Activated CD4-positive, alpha-beta T cell treated with anti-CD3 and anti-CD28 coated beads, Interleukin-2, amount 10 ng/mL, durations not matched to agents 7 days and 5 days (primary cell): Measurements from ENCODE around the gene CCL7. TPM values are rescaled to one million over a fixed set of nuclear protein-coding genes. Genes with fewer than 3 reads are reported as not detected.

ENCODE experiments used
- CTCF ChIA-PET: fragments of 350-600 bp; sonication (Branson Sonifier 250); formaldehyde crosslinking; loops from one replicate; lab custom pipeline; 2021; ENCODE audit warnings: antibody characterized with exemption; lab: Charles Lee
- POLR2A ChIA-PET: fragments of 350-600 bp; sonication (Branson Sonifier 250); formaldehyde crosslinking; loops from one replicate; lab custom pipeline; 2021; ENCODE audit warnings: antibody characterized with exemption; lab: Charles Lee
- DNase-seq: peaks from one replicate; pipeline ENCODE4 v3.0.0-alpha.2; 2020
- H3K27ac Mint-ChIP-seq: one replicate; pipeline ENCODE4 v1.8.0; 2021; ENCODE audit warnings: mild to moderate bottlenecking, moderate library complexity, mixed read lengths
- H3K27me3 Mint-ChIP-seq: one replicate; pipeline ENCODE4 v1.8.0; 2021; ENCODE audit warnings: mixed read lengths
- H3K36me3 Mint-ChIP-seq: one replicate; pipeline ENCODE4 v1.8.0; 2021; ENCODE audit warnings: low read depth, mixed read lengths
- H3K4me1 Mint-ChIP-seq: one replicate; pipeline ENCODE4 v1.8.0; 2021; ENCODE audit warnings: mixed read lengths
- H3K4me3 Mint-ChIP-seq: one replicate; pipeline ENCODE4 v1.8.0; 2021; ENCODE audit warnings: mild to moderate bottlenecking, moderate library complexity, mixed read lengths
- H3K9me3 Mint-ChIP-seq: one replicate; pipeline ENCODE4 v1.8.0; 2021; ENCODE audit warnings: mixed read lengths
- total RNA-seq, 2 experiments: library from RNA; stranded (reverse); gene quantifications; one replicate each; pipeline ENCODE4 v1.2.3, GENCODE V29; 2021

CCL7 gene
- total RNA-seq, 2 experiments from 2014 or later: not detected

DNA sequence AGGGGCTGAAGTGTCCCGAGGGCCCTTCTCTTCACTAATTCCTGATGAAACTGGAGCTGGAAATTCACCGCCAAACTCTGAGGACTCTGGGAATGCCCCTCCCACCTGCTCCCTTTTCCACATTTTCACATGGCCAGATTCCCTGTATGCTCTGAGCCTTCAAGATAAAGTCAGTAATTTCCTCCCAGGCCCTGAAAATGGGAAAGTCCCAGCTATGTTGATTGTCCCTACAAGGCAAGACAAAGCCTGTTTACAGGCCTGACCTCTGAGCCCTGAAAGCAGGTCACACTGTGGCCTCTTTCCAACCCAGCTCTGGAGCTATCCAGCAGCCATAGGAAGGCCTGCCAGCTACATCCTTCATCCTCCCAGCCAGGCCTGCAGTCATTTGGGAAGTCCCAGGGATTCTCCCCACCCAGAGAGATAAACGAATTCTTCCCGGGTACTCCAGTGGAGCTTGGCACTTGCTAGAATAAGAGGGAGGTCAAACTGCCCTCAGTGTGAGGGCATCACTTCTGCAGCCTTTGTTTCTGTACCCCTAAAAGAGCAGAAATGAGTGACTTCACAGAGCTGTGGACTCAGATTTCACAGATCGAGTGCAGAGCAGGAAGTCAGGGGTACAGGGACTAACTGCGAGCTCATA lies 34.5 kb upstream of the CCL7 start:
- no peak for DNase-seq
- Mint-ChIP-seq H3K27me3 (peaks cover 23% of the 10 kb centered on the region), H3K9me3 (peaks cover 1% of the 10 kb centered on the region), H3K27ac (no peak overlapping the region), H3K36me3 (no peaks in the 10 kb centered on the region), H3K4me3 (no peak overlapping the region), H3K4me1 (no peaks in the 10 kb centered on the region)
- ChIA-PET CTCF (no interaction called here), POLR2A (no interaction called here)

- H3K27ac Mint-ChIP-seq: no peak overlapping the region
- H3K9me3 Mint-ChIP-seq: no peaks in the 10 kb centered on the region
- DNase-seq: no peak
- no peaks in the 10 kb centered on the region for H3K36me3 Mint-ChIP-seq
- H3K4me3 Mint-ChIP-seq: no peak overlapping the region
- POLR2A ChIA-PET: no interaction called here
- no peaks in the 10 kb centered on the region for H3K4me1 Mint-ChIP-seq
- H3K27me3 Mint-ChIP-seq: peaks cover 16% of the 10 kb centered on the region
- CTCF ChIA-PET: no interaction called here
These were observed 33.6 kb upstream of the CCL7 start for GRCh38 chr17:34236281-34236892.

GRCh38 chr17:34237458-34237857 lies 32.6 kb upstream of the CCL7 start:
- DNase-seq: no peak
- ChIA-PET POLR2A (no interaction called here), CTCF (no interaction called here)
- no peaks in the 10 kb centered on the region for H3K4me1 Mint-ChIP-seq
- H3K27me3 Mint-ChIP-seq: peaks cover 15% of the 10 kb centered on the region
- H3K9me3 Mint-ChIP-seq: no peaks in the 10 kb centered on the region
- H3K27ac Mint-ChIP-seq: no peak overlapping the region
- H3K4me3 Mint-ChIP-seq: no peak overlapping the region
- H3K36me3 Mint-ChIP-seq: no peaks in the 10 kb centered on the region

DNA sequence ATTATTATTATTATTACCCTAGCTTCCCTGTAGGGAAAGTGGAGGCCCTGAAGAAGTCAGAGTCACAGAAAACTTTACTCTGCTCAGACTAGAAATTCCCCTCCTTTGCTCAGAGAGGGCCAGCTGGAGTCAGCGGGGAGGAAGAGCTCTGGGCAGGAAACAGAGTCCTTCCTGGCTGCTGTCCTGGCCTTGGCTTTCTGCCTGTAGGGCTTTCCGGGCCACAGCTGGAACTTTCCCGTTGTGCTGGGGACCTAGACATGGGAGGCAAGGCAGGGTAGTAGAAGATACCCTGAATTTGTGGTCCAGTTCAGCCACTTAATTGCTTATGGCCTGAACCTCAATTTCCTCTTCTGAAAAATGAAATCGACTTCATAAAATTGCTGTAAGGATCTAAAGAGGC lies 29.0 kb upstream of the CCL7 start:
- no peaks in the 10 kb centered on the region for H3K4me1 Mint-ChIP-seq
- DNase-seq: no peak
- ChIA-PET POLR2A (no interaction called here), CTCF (no interaction called here)
- H3K27me3 Mint-ChIP-seq: peaks cover 8% of the 10 kb centered on the region
- no peak overlapping the region for H3K4me3 Mint-ChIP-seq
- no peaks in the 10 kb centered on the region for H3K36me3 Mint-ChIP-seq
- no peaks in the 10 kb centered on the region for H3K9me3 Mint-ChIP-seq
- H3K27ac Mint-ChIP-seq: no peak overlapping the region

- no peak for DNase-seq
- ChIA-PET CTCF (no interaction called here), POLR2A (no interaction called here)
- Mint-ChIP-seq H3K4me1 (no peaks in the 10 kb centered on the region), H3K36me3 (no peaks in the 10 kb centered on the region), H3K27ac (no peak overlapping the region), H3K4me3 (no peak overlapping the region), H3K27me3 (peaks cover 9% of the 10 kb centered on the region), H3K9me3 (no peaks in the 10 kb centered on the region)
These were observed 27.2 kb upstream of the CCL7 start for GRCh38 chr17:34242587-34243363.

DNA sequence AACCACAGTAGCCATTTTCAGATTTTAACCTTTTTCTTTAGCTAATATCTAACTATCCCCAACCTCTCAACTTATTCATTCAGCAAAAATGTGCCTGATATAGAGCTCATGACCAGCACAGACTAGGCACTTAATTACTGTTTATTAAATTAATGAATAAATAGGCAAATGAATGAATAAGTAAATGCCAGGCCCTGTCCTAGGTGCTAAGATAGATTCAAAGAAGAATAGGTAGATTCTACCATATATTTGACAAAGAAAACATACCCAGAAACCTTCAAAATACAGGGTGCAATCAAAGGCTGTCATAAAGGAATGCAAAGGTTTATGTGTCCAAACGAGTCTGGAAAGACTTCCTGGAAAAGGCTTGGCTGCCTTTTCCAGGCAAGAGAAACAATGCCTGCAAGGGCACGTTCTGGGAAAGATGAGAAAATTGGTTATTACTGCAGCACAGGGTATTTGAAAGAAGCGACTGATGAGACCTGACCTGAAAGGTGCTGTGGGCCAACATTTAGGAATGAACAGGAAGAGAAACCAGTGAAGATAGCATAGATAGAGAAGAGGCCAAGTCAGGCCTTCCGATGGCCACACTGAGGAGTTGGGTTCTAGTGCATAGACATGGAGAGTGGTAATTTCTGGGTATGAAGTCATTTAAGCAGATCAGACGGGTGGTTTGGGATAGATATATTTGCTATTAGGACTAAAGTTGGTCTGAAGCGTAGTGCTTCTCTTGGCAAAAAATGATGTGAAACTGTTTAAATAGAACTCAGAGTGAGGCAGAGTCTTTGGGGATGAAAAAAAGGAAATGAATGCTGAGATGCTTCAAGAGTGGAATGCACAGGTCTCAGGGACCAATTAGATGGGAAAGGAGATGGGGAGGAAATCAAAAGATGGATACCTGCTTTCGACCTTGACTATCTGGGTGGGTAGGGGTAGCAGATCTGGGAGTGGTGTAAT lies 26.4 kb upstream of the CCL7 start:
- no peaks in the 10 kb centered on the region for H3K4me1 Mint-ChIP-seq
- H3K9me3 Mint-ChIP-seq: no peaks in the 10 kb centered on the region
- H3K4me3 Mint-ChIP-seq: no peak overlapping the region
- CTCF ChIA-PET: no interaction called here
- DNase-seq: no peak
- POLR2A ChIA-PET: no interaction called here
- H3K27me3 Mint-ChIP-seq: peaks cover 9% of the 10 kb centered on the region
- H3K36me3 Mint-ChIP-seq: no peaks in the 10 kb centered on the region
- H3K27ac Mint-ChIP-seq: no peak overlapping the region

GRCh38 chr17:34245351-34245905 lies 24.6 kb upstream of the CCL7 start:
- ChIA-PET CTCF (no interaction called here), POLR2A (no interaction called here)
- H3K4me3 Mint-ChIP-seq: no peak overlapping the region
- no peaks in the 10 kb centered on the region for H3K36me3 Mint-ChIP-seq
- no peaks in the 10 kb centered on the region for H3K4me1 Mint-ChIP-seq
- no peak for DNase-seq
- no peaks in the 10 kb centered on the region for H3K9me3 Mint-ChIP-seq
- H3K27ac Mint-ChIP-seq: no peak overlapping the region
- peaks cover 6% of the 10 kb centered on the region for H3K27me3 Mint-ChIP-seq

DNA sequence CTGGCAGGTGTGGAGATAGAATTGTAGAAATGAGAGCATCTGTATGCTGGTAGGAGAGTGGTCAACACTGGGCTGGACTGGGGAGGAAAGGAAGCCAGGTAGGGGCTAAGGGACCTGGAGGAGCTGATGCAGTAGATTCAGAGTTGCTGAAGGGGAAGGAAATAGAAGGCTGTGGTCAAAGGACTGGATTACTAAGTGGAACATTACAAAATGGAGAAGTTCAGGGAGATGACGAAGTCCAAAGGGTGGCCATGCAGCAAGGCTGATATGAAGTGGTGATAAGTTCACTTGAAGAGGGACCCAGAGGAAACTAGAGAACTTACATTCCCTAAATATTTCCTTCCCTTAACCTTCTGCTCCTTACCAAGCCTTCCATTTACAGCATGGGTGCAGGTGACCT lies 23.6 kb upstream of the CCL7 start:
- no peak overlapping the region for H3K27ac Mint-ChIP-seq
- no peaks in the 10 kb centered on the region for H3K4me1 Mint-ChIP-seq
- no peak for DNase-seq
- H3K27me3 Mint-ChIP-seq: peaks cover 4% of the 10 kb centered on the region
- ChIA-PET CTCF (no interaction called here), POLR2A (no interaction called here)
- H3K36me3 Mint-ChIP-seq: no peaks in the 10 kb centered on the region
- H3K9me3 Mint-ChIP-seq: no peaks in the 10 kb centered on the region
- no peak overlapping the region for H3K4me3 Mint-ChIP-seq

GRCh38 chr17:34246881-34247280 lies 23.1 kb upstream of the CCL7 start:
- Mint-ChIP-seq H3K4me1 (no peaks in the 10 kb centered on the region), H3K27me3 (peaks cover 4% of the 10 kb centered on the region), H3K27ac (no peak overlapping the region), H3K9me3 (no peaks in the 10 kb centered on the region), H3K36me3 (no peaks in the 10 kb centered on the region), H3K4me3 (no peak overlapping the region)
- ChIA-PET POLR2A (no interaction called here), CTCF (no interaction called here)
- no peak for DNase-seq

DNA sequence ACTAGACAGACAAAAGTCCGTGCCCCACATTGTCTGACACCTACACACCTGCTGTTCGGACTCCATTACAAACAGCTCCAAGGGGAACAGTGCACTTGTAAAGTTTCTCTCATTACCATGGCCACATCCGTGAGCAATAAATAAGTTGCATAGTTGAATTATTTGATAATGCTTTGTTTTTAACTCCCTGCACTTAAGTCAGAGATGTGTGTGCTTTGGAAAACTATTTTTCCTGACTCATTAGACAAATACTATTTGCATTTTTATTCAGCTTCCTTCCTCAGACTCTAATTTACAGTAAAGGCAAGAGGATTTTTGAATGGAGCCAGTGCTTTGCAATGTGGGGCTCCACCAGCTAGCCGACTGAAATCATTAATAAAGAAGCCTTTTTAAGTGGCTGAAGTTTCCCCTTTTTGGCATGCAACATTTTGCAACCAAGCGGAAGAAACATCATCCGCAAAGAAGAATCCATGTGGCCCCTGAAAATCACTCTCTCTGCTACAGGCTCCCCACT lies 21.5 kb upstream of the CCL7 start:
- CTCF ChIA-PET: no interaction called here
- H3K9me3 Mint-ChIP-seq: no peaks in the 10 kb centered on the region
- no peaks in the 10 kb centered on the region for H3K4me1 Mint-ChIP-seq
- peaks cover 10% of the 10 kb centered on the region for H3K27me3 Mint-ChIP-seq
- no peak overlapping the region for H3K4me3 Mint-ChIP-seq
- DNase-seq: no peak
- no peak overlapping the region for H3K27ac Mint-ChIP-seq
- POLR2A ChIA-PET: no interaction called here
- H3K36me3 Mint-ChIP-seq: no peaks in the 10 kb centered on the region

- H3K27me3 Mint-ChIP-seq: peaks cover 11% of the 10 kb centered on the region
- ChIA-PET CTCF (no interaction called here), POLR2A (no interaction called here)
- H3K4me3 Mint-ChIP-seq: no peak overlapping the region
- H3K27ac Mint-ChIP-seq: no peak overlapping the region
- no peaks in the 10 kb centered on the region for H3K9me3 Mint-ChIP-seq
- no peaks in the 10 kb centered on the region for H3K36me3 Mint-ChIP-seq
- H3K4me1 Mint-ChIP-seq: no peaks in the 10 kb centered on the region
- no peak for DNase-seq
These were observed 21.0 kb upstream of the CCL7 start for GRCh38 chr17:34249061-34249460.

DNA sequence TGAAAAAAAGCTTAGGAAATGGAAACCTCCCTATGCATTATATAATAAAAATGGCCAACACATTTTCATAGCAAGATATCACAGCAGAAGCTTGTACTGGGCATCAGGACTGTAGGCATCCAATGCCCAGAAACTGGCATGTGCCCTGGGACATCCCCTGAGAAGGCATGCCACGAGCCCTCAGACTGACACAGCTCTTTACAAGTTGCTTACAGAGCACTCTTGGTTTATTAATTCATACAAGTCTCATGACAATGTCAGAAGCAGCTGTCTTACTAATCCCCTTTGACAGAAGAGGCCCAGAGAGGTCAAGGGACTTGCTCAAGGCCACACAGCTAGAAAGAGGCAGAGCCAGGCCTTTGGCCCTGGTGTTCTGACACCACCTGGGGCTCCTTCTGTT lies 20.5 kb upstream of the CCL7 start:
- ChIA-PET POLR2A (no interaction called here), CTCF (no interaction called here)
- H3K27ac Mint-ChIP-seq: no peak overlapping the region
- H3K4me3 Mint-ChIP-seq: no peak overlapping the region
- DNase-seq: no peak
- H3K4me1 Mint-ChIP-seq: no peaks in the 10 kb centered on the region
- peaks cover 14% of the 10 kb centered on the region for H3K27me3 Mint-ChIP-seq
- no peaks in the 10 kb centered on the region for H3K36me3 Mint-ChIP-seq
- no peaks in the 10 kb centered on the region for H3K9me3 Mint-ChIP-seq
